ENCODE data around the gene NDRG2. TPM values are rescaled to one million over a fixed set of nuclear protein-coding genes. Genes with fewer than 3 reads are reported as not detected.

NDRG2 gene
- polyA plus RNA-seq, 3 donors: 6.8 to 11.7 (median 11.1) TPM

DNA sequence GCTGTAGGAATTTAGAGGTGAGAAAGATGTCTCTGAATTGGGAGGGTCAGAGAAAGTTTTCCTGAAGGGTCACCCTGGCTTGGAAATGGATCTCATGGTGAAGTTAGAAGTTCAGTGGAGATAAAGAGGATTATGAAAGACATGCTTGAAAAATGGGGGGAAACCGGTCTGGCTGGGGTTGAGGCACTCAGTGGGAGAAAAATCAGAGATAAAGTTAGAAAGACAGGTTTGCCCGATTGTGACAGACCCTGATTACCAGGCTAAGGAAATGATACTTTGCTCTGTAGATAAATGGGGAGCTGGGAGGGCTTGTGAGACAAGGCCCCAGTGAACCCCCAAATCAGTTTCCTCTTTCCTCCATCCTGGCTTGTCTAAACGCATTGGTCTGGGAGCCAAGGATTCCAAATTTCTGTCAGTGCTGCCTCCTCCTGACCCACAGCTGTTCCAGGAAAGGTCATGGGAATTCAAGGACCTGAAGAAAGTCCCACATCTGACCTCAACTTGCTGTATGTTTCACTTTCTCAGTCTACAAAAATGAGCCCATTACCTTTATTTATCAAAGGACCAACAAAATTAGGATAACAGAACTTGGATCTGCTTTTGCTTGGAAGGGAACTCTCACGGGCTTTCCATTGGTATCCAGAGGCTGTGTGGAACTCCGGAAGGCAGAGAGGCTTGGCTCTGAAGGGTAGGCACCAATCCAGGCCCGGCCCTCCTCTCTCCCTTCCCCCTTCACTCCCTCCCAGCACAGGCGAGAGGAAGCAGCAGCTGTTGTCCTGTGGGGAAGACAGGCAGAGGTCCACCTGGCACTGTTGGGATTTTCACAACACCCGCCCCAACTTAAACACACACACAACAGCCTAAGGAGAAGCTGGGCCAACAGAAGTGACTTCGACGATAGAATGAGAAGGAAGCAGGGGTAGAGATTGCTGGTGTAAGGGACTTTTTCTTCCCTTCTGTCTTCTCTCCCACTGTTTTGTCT, 13.9 kb upstream of the NDRG2 start:
- Histone ChIP-seq H2AFZ (ENCODE audit: insufficient read depth, low read depth, low read length, poor library complexity, severe bottlenecking) (no peak overlapping the region), H3K4me3 (replicated peaks in 1 of 3; ENCODE audit: low read depth in 2 of 3, low read length in 3 of 3) (no peak overlapping the region), H3K4me1 (ENCODE audit: control insufficient read depth in 1 of 2, insufficient read depth in 2 of 2, low read length in 2 of 2) (no peaks in the 10 kb centered on the region), H3K36me3 (replicated peaks in 1 of 2; ENCODE audit: control insufficient read depth in 1 of 2, insufficient read depth in 2 of 2, low read length in 2 of 2) (no peaks in the 10 kb centered on the region), H3K27me3 (ENCODE audit: control insufficient read depth in 2 of 2, insufficient read depth in 2 of 2, low read length in 2 of 2) (peaks cover 0 to 11% of the 10 kb centered on the region in 2 donors), H3K9me3 (replicated peaks in 1 of 2; ENCODE audit: control insufficient read depth in 1 of 2, insufficient read depth in 1 of 2, low read length in 2 of 2) (no peaks in the 10 kb centered on the region), H3K4me2 (replicated peaks; ENCODE audit: extremely low read depth, low read length, poor library complexity, severe bottlenecking) (no peak overlapping the region), H3K27ac (ENCODE audit: low read depth in 1 of 2, low read length in 2 of 2) (no peak overlapping the region), H4K20me1 (ENCODE audit: insufficient read depth, low read length) (no peaks in the 10 kb centered on the region), H3K9ac (ENCODE audit: insufficient read depth, low read length, poor library complexity, severe bottlenecking) (no peak overlapping the region), H3K79me2 (ENCODE audit: insufficient read depth, low read length) (no peaks in the 10 kb centered on the region)
- 85% methylated on average over 5 of the region's 10 CpGs for WGBS (ENCODE audit: insufficient coverage)
- H3K4me3 Mint-ChIP-seq: no peak overlapping the region
- DNase-seq: no peak
- peaks cover 8% of the 10 kb centered on the region for H3K4me1 Mint-ChIP-seq
- TF ChIP-seq, protein P1, sequence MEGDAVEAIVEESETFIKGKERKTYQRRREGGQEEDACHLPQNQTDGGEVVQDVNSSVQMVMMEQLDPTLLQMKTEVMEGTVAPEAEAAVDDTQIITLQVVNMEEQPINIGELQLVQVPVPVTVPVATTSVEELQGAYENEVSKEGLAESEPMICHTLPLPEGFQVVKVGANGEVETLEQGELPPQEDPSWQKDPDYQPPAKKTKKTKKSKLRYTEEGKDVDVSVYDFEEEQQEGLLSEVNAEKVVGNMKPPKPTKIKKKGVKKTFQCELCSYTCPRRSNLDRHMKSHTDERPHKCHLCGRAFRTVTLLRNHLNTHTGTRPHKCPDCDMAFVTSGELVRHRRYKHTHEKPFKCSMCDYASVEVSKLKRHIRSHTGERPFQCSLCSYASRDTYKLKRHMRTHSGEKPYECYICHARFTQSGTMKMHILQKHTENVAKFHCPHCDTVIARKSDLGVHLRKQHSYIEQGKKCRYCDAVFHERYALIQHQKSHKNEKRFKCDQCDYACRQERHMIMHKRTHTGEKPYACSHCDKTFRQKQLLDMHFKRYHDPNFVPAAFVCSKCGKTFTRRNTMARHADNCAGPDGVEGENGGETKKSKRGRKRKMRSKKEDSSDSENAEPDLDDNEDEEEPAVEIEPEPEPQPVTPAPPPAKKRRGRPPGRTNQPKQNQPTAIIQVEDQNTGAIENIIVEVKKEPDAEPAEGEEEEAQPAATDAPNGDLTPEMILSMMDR (IDR thresholded peaks at IDR 0.05): no peak
- H3K9me3 Mint-ChIP-seq: peaks cover 0 to 2% (median 0%) of the 10 kb centered on the region in 7 donors
- intact Hi-C loops (cut with micrococcal nuclease): no loop called here
- no peak overlapping the region for H3K27ac Mint-ChIP-seq
- H3K36me3 Mint-ChIP-seq: no peaks in the 10 kb centered on the region
- H3K27me3 Mint-ChIP-seq (ENCODE audit: low read depth in 3 of 3): peaks cover 4 to 10% (median 5%) of the 10 kb centered on the region in 3 donors

DNA sequence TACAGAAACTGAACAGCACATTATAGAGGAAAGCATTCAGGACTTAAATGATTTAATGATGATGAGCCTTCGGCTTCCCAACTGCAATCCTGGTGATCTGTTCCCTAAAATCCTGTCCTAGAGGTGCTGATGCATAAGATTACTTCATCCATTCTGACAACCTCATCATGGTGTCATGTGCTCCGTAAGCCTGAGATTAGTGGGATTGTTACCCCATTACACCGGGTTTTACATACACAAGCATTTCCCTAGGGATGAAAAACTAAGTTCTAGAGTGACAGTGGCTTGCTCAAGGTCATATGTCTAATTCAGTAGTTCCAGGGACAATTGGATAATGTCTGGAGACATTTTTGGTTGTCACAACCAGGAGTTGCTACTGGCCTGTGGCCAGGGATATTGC, 12.3 kb upstream of the NDRG2 start:
- Histone ChIP-seq H3K36me3 (replicated peaks in 1 of 2; ENCODE audit: control insufficient read depth in 1 of 2, insufficient read depth in 2 of 2, low read length in 2 of 2) (no peaks in the 10 kb centered on the region), H2AFZ (ENCODE audit: insufficient read depth, low read depth, low read length, poor library complexity, severe bottlenecking) (no peak overlapping the region), H3K9me3 (replicated peaks in 1 of 2; ENCODE audit: control insufficient read depth in 1 of 2, insufficient read depth in 1 of 2, low read length in 2 of 2) (no peaks in the 10 kb centered on the region), H3K4me3 (replicated peaks in 1 of 3; ENCODE audit: low read depth in 2 of 3, low read length in 3 of 3) (no peak overlapping the region), H3K79me2 (ENCODE audit: insufficient read depth, low read length) (no peaks in the 10 kb centered on the region), H3K27ac (ENCODE audit: low read depth in 1 of 2, low read length in 2 of 2) (no peak overlapping the region), H3K27me3 (ENCODE audit: control insufficient read depth in 2 of 2, insufficient read depth in 2 of 2, low read length in 2 of 2) (no peaks in the 10 kb centered on the region), H4K20me1 (ENCODE audit: insufficient read depth, low read length) (no peaks in the 10 kb centered on the region), H3K4me2 (replicated peaks; ENCODE audit: extremely low read depth, low read length, poor library complexity, severe bottlenecking) (no peak overlapping the region), H3K4me1 (ENCODE audit: control insufficient read depth in 1 of 2, insufficient read depth in 2 of 2, low read length in 2 of 2) (peaks cover 0 to 13% of the 10 kb centered on the region in 2 donors), H3K9ac (ENCODE audit: insufficient read depth, low read length, poor library complexity, severe bottlenecking) (no peak overlapping the region)
- peaks cover 0 to 7% (median 4%) of the 10 kb centered on the region in 3 donors for H3K27me3 Mint-ChIP-seq (ENCODE audit: low read depth in 3 of 3)
- intact Hi-C loops (cut with micrococcal nuclease): no loop called here
- no peaks in the 10 kb centered on the region for H3K36me3 Mint-ChIP-seq
- no peak for DNase-seq
- H3K27ac Mint-ChIP-seq: no peak overlapping the region
- peaks cover 0 to 2% (median 0%) of the 10 kb centered on the region in 7 donors for H3K9me3 Mint-ChIP-seq
- TF ChIP-seq, protein P1 (IDR thresholded peaks at IDR 0.05): no peak
- no peak overlapping the region for H3K4me3 Mint-ChIP-seq
- no CpG with 5 or more reads among the region's 3 CpGs for WGBS (ENCODE audit: insufficient coverage)
- peaks cover 19% of the 10 kb centered on the region for H3K4me1 Mint-ChIP-seq
